ACHN (cell line): ENCODE data around the gene WNT7A.

Experiments
- DNase-seq: peaks from one replicate; pipeline ENCODE4 v3.0.0-alpha.2; 2015
- in situ Hi-C: cut with HindIII; loops from 2 replicates; pipeline ENCODE4 v1.10.0; 2017; ENCODE audit warnings: low sequenced_read_pairs, low pct_ligation_motif_present, low pct_unique_long_range_greater_than_20kb

WNT7A gene

GRCh38 chr3:13790376-13791197, 89.3 kb downstream of the WNT7A start:
- in situ Hi-C loops, result no loop called here
- DNase-seq, result no peak

GRCh38 chr3:13788522-13789424, 91.1 kb downstream of the WNT7A start:
- in situ Hi-C loops, result no loop called here
- no peak for DNase-seq

- no peak for DNase-seq
- in situ Hi-C loops, result no loop called here
Measured at GRCh38 chr3:13787533-13788132, 92.2 kb downstream of the WNT7A start.

- DNase-seq, result no peak
- in situ Hi-C loops, result no loop called here
Measured at GRCh38 chr3:13786811-13787210, 93.1 kb downstream of the WNT7A start.

- in situ Hi-C loops, result no loop called here
- DNase-seq, result no peak
Measured at GRCh38 chr3:13785853-13786436, 93.9 kb downstream of the WNT7A start.

GRCh38 chr3:13785351-13785750, 94.5 kb downstream of the WNT7A start:
- DNase-seq, result no peak
- in situ Hi-C loops, result no loop called here

- DNase-seq, result no peak
Measured at GRCh38 chr3:13783476-13783875, 96.4 kb downstream of the WNT7A start.

GRCh38 chr3:13782501-13782900, 97.4 kb downstream of the WNT7A start:
- in situ Hi-C loops, result no loop called here

More at GRCh38 chr3:13783476-13783875, 96.4 kb downstream of the WNT7A start:
- in situ Hi-C loops, result no loop called here

GRCh38 chr3:13781417-13781816, 98.5 kb downstream of the WNT7A start:
- in situ Hi-C loops, result no loop called here
- no peak for DNase-seq

More at GRCh38 chr3:13782501-13782900, 97.4 kb downstream of the WNT7A start:
- DNase-seq, result no peak

- in situ Hi-C loops, result no loop called here
- no peak for DNase-seq
Measured at GRCh38 chr3:13780432-13781176, 99.3 kb downstream of the WNT7A start.

- in situ Hi-C loops, result no loop called here
- DNase-seq, result no peak
Measured at GRCh38 chr3:13776253-13777050, 103.4 kb downstream of the WNT7A start.

- no peak for DNase-seq
- in situ Hi-C loops, result no loop called here
Measured at GRCh38 chr3:13772885-13773745, 106.8 kb downstream of the WNT7A start.

- in situ Hi-C loops, result no loop called here
Measured at GRCh38 chr3:13772321-13772745, 107.5 kb downstream of the WNT7A start.

GRCh38 chr3:13771496-13771895, 108.4 kb downstream of the WNT7A start:
- in situ Hi-C loops, result no loop called here
- DNase-seq, result no peak

More at GRCh38 chr3:13772321-13772745, 107.5 kb downstream of the WNT7A start:
- no peak for DNase-seq

- DNase-seq, result no peak
- in situ Hi-C loops, result no loop called here
Measured at GRCh38 chr3:13770170-13771169, 109.4 kb downstream of the WNT7A start.
